Activated CD4-positive, alpha-beta T cell treated with anti-CD3 and anti-CD28 coated beads for 36 hours (primary cell): ENCODE data around the gene U2AF2. TPM values are rescaled to one million over a fixed set of nuclear protein-coding genes. Genes with fewer than 3 reads are reported as not detected.

ENCODE experiments used
- ATAC-seq: fragments of 200-7000 bp; cut with Tn5 transposase; one replicate; pipeline ENCODE4 v1.10.0; 2021; ENCODE audit warnings: mild to moderate bottlenecking, moderate library complexity
- CTCF ChIA-PET: fragments of 350-600 bp; sonication (Branson Sonifier 250); formaldehyde crosslinking; loops from one replicate; lab custom pipeline; 2021; ENCODE audit warnings: antibody characterized with exemption; lab: Charles Lee
- POLR2A ChIA-PET: fragments of 350-600 bp; sonication (Branson Sonifier 250); formaldehyde crosslinking; loops from one replicate; lab custom pipeline; 2021; ENCODE audit warnings: antibody characterized with exemption, inconsistent platforms; lab: Charles Lee
- DNase-seq: peaks from one replicate; pipeline ENCODE4 v3.0.0-alpha.2; 2020
- H3K27ac Mint-ChIP-seq: one replicate; pipeline ENCODE4 v1.8.0; 2021; ENCODE audit warnings: mixed read lengths
- H3K27me3 Mint-ChIP-seq: one replicate; pipeline ENCODE4 v1.8.0; 2021; ENCODE audit warnings: mixed read lengths
- H3K36me3 Mint-ChIP-seq: one replicate; pipeline ENCODE4 v1.8.0; 2021; ENCODE audit warnings: low read depth, mixed read lengths
- H3K4me1 Mint-ChIP-seq: one replicate; pipeline ENCODE4 v1.8.0; 2021; ENCODE audit warnings: mixed read lengths
- H3K4me3 Mint-ChIP-seq: one replicate; pipeline ENCODE4 v1.8.0; 2021; ENCODE audit warnings: mild to moderate bottlenecking, moderate library complexity, mixed read lengths
- H3K9me3 Mint-ChIP-seq: one replicate; pipeline ENCODE4 v1.8.0; 2021; ENCODE audit warnings: low read depth, mixed read lengths
- intact Hi-C, 2 experiments: fragments of 100-400 bp; cut with DNase I in 1 of 2; cut with micrococcal nuclease in 1 of 2; formaldehyde crosslinking; loops; one replicate each; pipeline versions ENCODE4 v1.14.2 to v1.15.1; 2022 to 2024; cut with DNase I, micrococcal nuclease
- total RNA-seq, 2 experiments: library from RNA; stranded (reverse); gene quantifications; one replicate each; pipeline ENCODE4 v1.2.3, GENCODE V29; 2021

U2AF2 gene
- total RNA-seq, 2 experiments from 2014 or later: 252 to 292 TPM

- peak within 1 kb of the TSS; percentile 93 for H3K4me3 Mint-ChIP-seq
- H3K36me3 Mint-ChIP-seq: peaks cover 49% of the 10 kb centered on the region
- ChIA-PET POLR2A (interaction anchor here (1.0 to 1.7 kb wide), 2 partner anchors 11 to 304 kb away, joined by 4 to 5 read pairs; partner anchors contain the start of genes KMT5C and U2AF2), CTCF (interaction anchor here (1.2 to 1.9 kb wide), 5 partner anchors 10 to 14 kb away, joined by 3 to 16 read pairs (median 7); partner anchors contain the start of gene U2AF2)
- intact Hi-C loops: loop anchor here (1.0 to 5.0 kb wide), 13 partner anchors 8 to 1181 kb away; partner anchors contain the start of genes PPP6R1 (in 2 of the 2), EPN1 (in 1 of the 2), FIZ1 (in 1 of the 2) and KMT5C (in 1 of the 2)
- DNase-seq (peak; percentile 91), ATAC-seq (peak; percentile 55)
- H3K27ac Mint-ChIP-seq: peak within 1 kb of the TSS; percentile 99
- peaks cover 46% of the 10 kb centered on the region for H3K4me1 Mint-ChIP-seq
- H3K27me3 Mint-ChIP-seq: no peaks in the 10 kb centered on the region
- H3K9me3 Mint-ChIP-seq: no peaks in the 10 kb centered on the region
These were observed 11.6 kb upstream of the U2AF2 start, which contains the start of gene ZNF581 for GRCh38 chr19:55643003-55643886. TSS of gene ZNF581 (plus strand) at chr19:55643649. CDS start at chr19:55644572, 923 bp downstream.

DNA sequence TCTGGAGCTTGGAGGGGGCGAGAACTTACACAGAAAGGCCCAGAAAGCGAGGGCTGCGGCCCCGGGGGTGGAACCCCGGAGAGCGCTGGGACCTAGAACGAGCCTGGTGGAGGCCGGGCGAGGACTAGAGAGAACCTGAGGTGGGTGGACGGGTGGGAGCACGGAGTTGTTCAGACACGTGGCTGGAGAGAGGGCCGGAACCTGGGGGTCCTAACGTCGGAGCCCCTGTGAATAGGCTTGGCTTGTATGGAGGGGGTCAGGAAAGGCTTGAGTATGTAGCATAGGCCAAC, 11.0 kb upstream of the U2AF2 start:
- Mint-ChIP-seq H3K4me1 (peaks cover 47% of the 10 kb centered on the region), H3K27me3 (no peaks in the 10 kb centered on the region), H3K36me3 (peaks cover 46% of the 10 kb centered on the region), H3K27ac (peak overlapping the region; percentile 91), H3K4me3 (peak overlapping the region; percentile 93), H3K9me3 (no peaks in the 10 kb centered on the region)
- intact Hi-C loops: loop anchor here (1.0 to 5.0 kb wide), 13 partner anchors 9 to 1182 kb away; partner anchors contain the start of genes PPP6R1 (in 2 of the 2), EPN1 (in 1 of the 2), FIZ1 (in 1 of the 2) and KMT5C (in 1 of the 2)
- no peak for ATAC-seq
- ChIA-PET POLR2A (no interaction called here), CTCF (interaction anchor here (1.5 kb wide), 1 partner anchor 9 kb away, joined by 3 read pairs; no protein-coding TSS in a partner anchor)
- DNase-seq: no peak

- DNase-seq (no peak), ATAC-seq (no peak)
- Mint-ChIP-seq H3K4me1 (peaks cover 44% of the 10 kb centered on the region), H3K36me3 (peaks cover 42% of the 10 kb centered on the region), H3K27me3 (no peaks in the 10 kb centered on the region), H3K27ac (peak overlapping the region; percentile 91), H3K9me3 (no peaks in the 10 kb centered on the region), H3K4me3 (peak overlapping the region; percentile 93)
- ChIA-PET POLR2A (no interaction called here), CTCF (interaction anchor here (1.5 kb wide), 1 partner anchor 9 kb away, joined by 3 read pairs; no protein-coding TSS in a partner anchor)
- intact Hi-C loops: loop anchor here (5.0 kb wide), 6 partner anchors 37 to 1182 kb away; partner anchors contain the start of genes PPP6R1 (in 2 of the 2), KMT5C (in 1 of the 2), LENG9 (in 1 of the 2) and PPP1R12C (in 1 of the 2)
These were observed 10.5 kb upstream of the U2AF2 start for GRCh38 chr19:55644191-55644833.

GRCh38 chr19:55644842-55645511, 9.9 kb upstream of the U2AF2 start:
- ChIA-PET CTCF (interaction anchor here (1.1 to 2.0 kb wide), 3 partner anchors 8 to 10 kb away, joined by 3 to 11 read pairs (median 5); partner anchors contain the start of gene U2AF2), POLR2A (interaction anchor here (0.6 to 1.3 kb wide), 2 partner anchors 9 to 385 kb away, joined by 4 to 7 read pairs; partner anchors contain the start of gene U2AF2)
- Mint-ChIP-seq H3K27me3 (no peaks in the 10 kb centered on the region), H3K4me3 (peak overlapping the region; percentile 93), H3K36me3 (peaks cover 44% of the 10 kb centered on the region), H3K9me3 (no peaks in the 10 kb centered on the region), H3K27ac (peak overlapping the region; percentile 91), H3K4me1 (peaks cover 45% of the 10 kb centered on the region)
- ATAC-seq (no peak), DNase-seq (peak; percentile 5)
- intact Hi-C loops: loop anchor here (5.0 kb wide), 6 partner anchors 38 to 1183 kb away; partner anchors contain the start of genes PPP6R1 (in 2 of the 2), KMT5C (in 1 of the 2), LENG9 (in 1 of the 2) and PPP1R12C (in 1 of the 2)

- intact Hi-C loops: no loop called here
- H3K4me1 Mint-ChIP-seq: peaks cover 45% of the 10 kb centered on the region
These were observed 9.3 kb upstream of the U2AF2 start for GRCh38 chr19:55645512-55645881.

DNA sequence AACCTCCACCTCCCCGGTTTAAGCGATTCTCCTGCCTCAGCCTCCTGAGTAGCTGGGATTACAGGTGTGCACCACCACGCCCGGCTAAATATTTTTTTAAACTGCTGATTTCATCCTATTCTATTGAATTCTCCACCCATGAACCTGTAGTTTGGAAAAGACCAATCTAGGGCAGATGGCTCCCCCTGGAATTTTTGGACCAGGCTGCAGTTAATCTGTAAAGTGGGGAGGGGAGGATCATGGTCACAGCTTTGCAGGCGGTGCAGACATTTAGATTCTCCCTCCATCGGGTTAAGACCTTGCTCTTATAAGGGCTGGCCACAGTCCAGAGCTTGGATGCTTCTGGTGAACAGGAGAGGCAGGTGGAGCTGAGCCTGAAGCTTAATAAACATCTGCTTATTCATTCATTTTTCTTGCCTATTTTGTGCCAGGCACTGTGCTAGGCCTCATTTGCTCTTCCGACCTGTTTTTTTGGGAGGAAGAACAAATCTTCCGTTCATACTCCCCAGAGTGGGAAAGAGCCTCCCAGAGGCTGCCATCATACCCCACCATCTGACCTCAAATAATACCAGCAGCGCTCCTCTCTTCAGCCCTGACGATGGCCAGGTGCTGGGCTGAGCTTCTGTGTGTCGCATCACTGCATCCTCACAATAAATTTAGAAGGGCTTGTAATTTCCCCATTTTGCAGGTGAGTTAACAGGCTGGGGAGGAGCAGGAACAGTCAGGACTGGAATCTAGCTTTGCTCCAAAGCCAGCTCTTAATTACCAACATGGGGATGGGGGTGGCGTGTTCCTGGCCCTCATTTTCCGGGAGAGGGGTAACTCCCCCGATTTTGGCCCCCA, 7.7 kb upstream of the U2AF2 start:
- ATAC-seq (no peak), DNase-seq (no peak)
- Mint-ChIP-seq H3K27ac (peak overlapping the region; percentile 82), H3K4me1 (peaks cover 49% of the 10 kb centered on the region), H3K27me3 (no peaks in the 10 kb centered on the region), H3K4me3 (peak overlapping the region; percentile 74), H3K36me3 (peaks cover 37% of the 10 kb centered on the region), H3K9me3 (no peaks in the 10 kb centered on the region)
- CTCF ChIA-PET: interaction anchor here (0.6 to 2.0 kb wide), 7 partner anchors 8 to 170 kb away, joined by 3 to 9 read pairs (median 4); no protein-coding TSS in a partner anchor
- intact Hi-C loops: no loop called here
- POLR2A ChIA-PET: interaction anchor here (1.0 to 1.6 kb wide), 2 partner anchors 14 to 48 kb away, joined by 3 to 4 read pairs; partner anchors contain the start of gene FIZ1

More at GRCh38 chr19:55645512-55645881, 9.3 kb upstream of the U2AF2 start:
- Mint-ChIP-seq H3K36me3 (peaks cover 40% of the 10 kb centered on the region), H3K9me3 (no peaks in the 10 kb centered on the region), H3K27me3 (no peaks in the 10 kb centered on the region), H3K27ac (peak overlapping the region; percentile 25), H3K4me3 (peak overlapping the region; percentile 58)
- ChIA-PET CTCF (interaction anchor here (0.7 to 2.0 kb wide), 3 partner anchors 9 to 142 kb away, joined by 3 to 11 read pairs (median 5); partner anchors contain the start of gene U2AF2), POLR2A (interaction anchor here (0.6 to 1.3 kb wide), 2 partner anchors 9 to 386 kb away, joined by 4 to 7 read pairs; partner anchors contain the start of gene U2AF2)
- DNase-seq (no peak), ATAC-seq (no peak)

GRCh38 chr19:55647732-55648584, 6.9 kb upstream of the U2AF2 start, which contains the start of gene CCDC106:
TSS of gene CCDC106 (plus strand) at chr19:55648212. CDS start at chr19:55649047, 835 bp downstream.
- Mint-ChIP-seq H3K27me3 (no peaks in the 10 kb centered on the region), H3K36me3 (peaks cover 34% of the 10 kb centered on the region), H3K9me3 (no peaks in the 10 kb centered on the region), H3K4me1 (peaks cover 49% of the 10 kb centered on the region), H3K4me3 (peak within 1 kb of the TSS; percentile 74), H3K27ac (peak within 1 kb of the TSS; percentile 82)
- intact Hi-C loops: no loop called here
- ChIA-PET CTCF (interaction anchor here (0.7 to 1.4 kb wide), 5 partner anchors 9 to 28 kb away, joined by 3 to 9 read pairs (median 4); no protein-coding TSS in a partner anchor), POLR2A (interaction anchor here (1.0 to 1.6 kb wide), 2 partner anchors 15 to 49 kb away, joined by 3 to 4 read pairs; partner anchors contain the start of gene FIZ1)
- ATAC-seq (no peak), DNase-seq (peak; percentile 60)

- H3K27me3 Mint-ChIP-seq: no peaks in the 10 kb centered on the region
- H3K27ac Mint-ChIP-seq: peak overlapping the region; percentile 63
- CTCF ChIA-PET: interaction anchor here (1.0 to 1.8 kb wide), 3 partner anchors 8 to 43 kb away, joined by 3 to 8 read pairs (median 4); no protein-coding TSS in a partner anchor
- intact Hi-C loops: no loop called here
- H3K4me1 Mint-ChIP-seq: peaks cover 44% of the 10 kb centered on the region
- no peaks in the 10 kb centered on the region for H3K9me3 Mint-ChIP-seq
- no peak for ATAC-seq
- POLR2A ChIA-PET: no interaction called here
- DNase-seq: no peak
- H3K4me3 Mint-ChIP-seq: peak overlapping the region; percentile 74
- H3K36me3 Mint-ChIP-seq: peaks cover 29% of the 10 kb centered on the region
These were observed 6.1 kb upstream of the U2AF2 start for GRCh38 chr19:55648585-55649267.
